ENCODE measurements around the gene GMPR.
A peak's percentile ranks its signal among the peaks of the same experiment; 100 is the strongest.

The GMPR gene

DNA sequence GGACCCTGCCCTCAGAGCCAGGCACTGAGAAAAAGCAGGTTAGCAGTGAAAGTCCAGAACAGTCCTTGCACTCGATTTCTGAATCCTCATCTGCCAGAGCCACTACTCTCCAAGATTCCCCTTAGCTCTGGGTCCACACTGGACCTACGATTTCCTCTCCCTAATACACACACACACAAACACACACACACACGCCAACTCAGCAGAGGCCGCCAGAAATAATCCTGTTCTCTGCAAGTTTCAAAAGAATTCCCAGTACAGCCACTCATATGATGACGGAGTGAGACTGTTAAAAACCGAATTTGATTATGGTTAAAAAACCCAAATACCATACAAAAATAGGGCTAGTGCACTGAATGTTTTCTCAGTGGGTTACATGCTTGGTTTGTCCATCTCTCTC, 90.8 kb downstream of the GMPR start:
- no peak for DNase-seq (ENCODE audit: low spot score)

DNA sequence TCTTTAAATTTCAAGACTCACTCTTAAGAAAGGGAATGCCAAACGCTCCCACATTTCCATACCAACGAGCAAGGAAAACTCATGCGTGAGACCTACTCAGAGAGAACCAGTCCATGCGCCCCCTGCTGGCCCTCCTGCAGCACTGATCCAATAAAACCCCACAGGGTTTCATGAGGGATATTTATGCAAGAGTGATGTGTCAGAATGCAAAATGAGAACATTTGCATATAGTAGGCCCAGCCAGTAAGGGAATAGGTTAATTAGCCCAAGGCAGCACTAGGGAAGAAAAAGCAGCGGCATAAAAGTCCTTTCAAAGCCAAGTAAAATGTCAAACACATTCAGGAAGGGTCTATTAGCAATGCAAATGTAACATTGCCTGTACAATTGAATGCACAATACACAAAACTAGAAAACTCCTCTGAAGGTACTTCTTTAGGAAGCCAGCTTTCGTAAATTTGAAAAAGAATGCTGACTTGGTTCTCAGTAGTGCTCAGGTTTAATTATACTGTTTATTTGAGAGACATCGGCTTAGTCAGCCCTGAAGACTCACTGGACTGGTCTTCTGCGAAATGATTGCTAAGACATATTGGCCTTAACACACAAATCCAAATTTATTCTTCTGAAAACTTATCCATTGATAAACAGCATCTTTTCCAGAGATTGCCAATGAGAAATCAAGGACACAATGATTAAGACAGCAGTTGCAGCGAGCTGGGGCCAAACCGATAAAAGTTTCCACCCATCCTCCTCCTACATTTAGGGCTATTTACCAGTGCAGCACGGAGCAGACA, 93.2 kb downstream of the GMPR start:
- peak; percentile 82 for DNase-seq (ENCODE audit: low spot score)

DNA sequence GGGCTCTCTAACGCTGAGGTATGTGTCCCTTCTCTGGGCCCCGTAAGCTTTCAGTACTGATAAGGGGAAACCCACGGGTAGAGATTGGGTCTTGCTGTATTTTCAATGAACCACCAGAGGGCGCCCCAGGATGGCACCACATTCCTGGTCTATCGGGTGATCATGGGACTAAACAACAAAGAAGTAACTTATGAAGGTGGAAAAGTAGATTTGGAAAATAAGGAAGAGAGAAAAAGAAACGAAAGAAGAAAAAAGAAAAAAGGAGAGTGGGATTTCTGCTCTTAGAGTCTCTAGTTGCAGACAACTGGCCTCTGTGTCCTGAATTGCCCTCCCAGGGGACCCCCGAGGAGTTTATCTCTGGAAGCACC, 93.8 kb downstream of the GMPR start:
- DNase-seq (ENCODE audit: low spot score): peak; percentile 90

DNA sequence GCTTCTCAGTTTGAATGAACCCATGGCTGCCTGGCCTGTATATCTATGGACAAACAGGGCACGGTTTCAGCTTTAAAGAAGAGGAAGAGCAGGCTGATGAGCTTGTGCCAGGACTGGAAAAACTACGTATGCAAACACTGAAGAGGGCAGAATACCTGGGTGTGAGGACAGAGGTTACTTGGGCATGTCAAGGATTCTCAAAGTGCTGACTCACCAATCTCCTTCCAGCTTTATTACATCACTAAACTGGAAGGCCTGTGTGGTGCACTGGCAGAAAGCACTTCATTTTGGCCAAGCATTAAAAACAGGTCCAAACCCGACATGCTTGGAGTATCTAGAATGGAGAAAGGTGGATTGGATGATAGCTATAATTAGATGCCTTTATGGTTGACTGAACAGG, 95.2 kb downstream of the GMPR start:
- DNase-seq (ENCODE audit: low spot score): peak; percentile 44

DNA sequence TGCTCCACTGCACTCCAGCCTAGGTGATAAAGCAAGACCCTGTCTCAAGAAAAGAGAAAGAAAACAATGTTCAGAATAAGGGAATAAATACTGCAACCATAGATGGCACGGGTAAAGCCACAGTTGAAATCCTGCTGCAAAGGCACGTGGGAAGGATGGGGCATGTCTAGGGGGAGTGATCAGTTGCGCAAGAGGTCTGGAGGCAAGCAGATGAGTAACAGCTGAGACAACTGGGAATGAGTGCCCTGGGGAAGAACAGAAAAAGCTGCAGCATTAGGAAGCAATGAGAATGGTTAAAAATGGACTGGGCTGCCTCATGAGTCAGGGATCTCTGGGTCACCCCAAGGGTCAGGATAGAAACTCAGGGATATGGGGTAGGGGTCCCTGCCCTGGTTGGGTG, 96.3 kb downstream of the GMPR start:
- DNase-seq (ENCODE audit: low spot score): no peak

DNA sequence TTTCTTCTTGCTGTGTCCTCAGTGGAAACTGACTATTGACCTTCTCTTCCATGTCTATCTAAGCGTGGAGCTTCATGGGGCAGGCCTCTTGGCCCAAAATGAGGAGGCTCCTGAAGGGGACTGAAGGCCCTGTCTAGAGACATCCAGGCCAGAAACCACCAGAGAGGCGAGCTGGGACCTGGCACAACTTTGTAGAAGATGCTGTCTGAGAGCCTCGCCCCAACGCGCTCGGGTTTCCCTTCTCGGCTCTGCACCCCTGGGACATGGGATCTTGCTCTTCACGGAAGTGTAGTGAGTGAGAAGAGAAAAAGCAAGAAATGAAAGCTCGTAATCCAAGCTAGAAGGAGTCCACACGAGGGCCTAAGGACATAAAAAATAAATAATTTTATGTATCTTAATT, 96.8 kb downstream of the GMPR start:
- DNase-seq (ENCODE audit: low spot score): no peak

DNA sequence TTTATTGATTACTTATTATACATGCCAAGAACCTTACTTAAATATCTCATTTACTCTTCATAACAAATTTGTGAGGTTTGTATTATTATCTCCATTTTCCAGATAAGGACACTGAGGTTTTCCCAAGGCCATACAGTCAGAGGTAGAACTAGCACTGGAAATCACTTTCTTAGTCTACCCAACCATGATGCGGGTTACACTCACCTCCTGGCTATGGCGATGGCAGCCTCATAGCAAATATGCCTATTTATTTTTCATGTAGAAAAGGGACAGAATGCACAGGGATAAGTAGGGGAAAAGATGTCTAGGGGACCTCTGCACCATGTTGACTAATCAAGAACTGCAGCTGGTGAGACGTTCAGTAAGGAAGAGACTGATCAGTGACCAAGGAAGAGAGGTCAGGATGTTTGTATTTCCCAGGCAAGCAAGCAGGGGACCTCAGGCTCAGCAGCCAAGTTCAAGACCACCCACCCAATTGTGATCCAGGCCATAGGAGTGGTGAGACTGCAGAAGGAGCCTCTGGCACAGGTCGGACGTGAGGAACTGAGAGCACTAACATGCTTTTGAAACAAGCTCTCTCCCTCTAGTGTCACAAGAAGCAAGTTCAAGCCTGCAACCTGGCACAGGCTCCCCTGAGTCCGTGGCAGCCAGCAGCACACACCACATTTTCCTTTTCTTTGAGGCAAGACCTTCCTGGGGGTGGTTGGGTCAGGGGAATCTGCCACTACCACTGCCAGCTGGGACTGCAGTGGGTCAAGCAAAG, 97.8 kb downstream of the GMPR start:
- DNase-seq (ENCODE audit: low spot score): no peak

DNA sequence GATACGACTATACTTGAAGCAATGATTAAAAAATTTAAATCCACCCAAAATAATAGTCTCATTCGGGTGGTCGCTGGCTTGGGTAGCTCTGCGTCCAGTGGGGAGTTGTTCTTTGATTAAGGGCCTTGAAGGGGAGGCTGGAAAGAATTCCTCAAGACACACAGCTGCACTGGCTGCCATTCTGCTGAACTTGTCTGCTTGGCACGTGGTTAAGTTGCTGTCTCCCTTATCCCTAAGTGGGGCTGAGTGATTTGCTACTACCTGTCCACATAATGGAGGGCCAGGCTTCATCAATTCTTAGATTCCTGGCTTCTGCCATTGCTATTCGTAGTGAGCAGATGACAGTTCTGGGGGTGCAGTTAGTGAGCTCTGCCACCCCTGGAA, 98.5 kb downstream of the GMPR start:
- DNase-seq (ENCODE audit: low spot score): no peak

DNA sequence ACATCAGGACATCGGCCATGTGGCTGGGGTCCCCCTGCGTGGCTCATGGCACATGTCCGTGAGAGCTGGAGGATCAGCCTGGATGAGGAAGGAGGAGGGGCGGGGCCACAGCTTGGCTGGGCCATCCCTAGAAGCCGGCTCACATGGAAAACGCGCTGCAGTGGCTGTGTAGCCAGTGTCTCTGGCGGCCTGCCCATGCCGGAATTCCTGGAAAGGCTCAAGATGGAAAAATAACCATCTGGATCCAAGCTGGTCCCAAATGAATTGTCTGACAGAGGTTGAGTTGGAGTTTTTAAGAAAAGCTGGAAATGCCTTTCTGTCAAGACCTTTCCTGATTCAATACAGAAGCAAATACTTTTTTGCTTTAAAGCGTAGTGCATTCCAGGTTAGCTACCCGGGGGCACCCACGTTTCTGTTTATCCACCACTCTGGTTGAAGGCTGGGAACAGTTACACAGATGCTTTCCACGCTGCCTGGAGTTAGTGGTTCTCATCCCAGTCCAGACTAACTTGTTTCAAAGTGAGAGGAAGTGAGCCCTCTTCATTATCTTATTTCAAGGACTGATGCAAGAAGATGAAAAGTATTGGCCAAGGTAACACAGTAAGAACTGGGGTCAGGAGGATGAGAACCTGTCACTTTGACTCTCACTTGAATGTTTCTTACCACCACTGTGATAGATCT, 99.0 kb downstream of the GMPR start:
- DNase-seq (ENCODE audit: low spot score): no peak

DNA sequence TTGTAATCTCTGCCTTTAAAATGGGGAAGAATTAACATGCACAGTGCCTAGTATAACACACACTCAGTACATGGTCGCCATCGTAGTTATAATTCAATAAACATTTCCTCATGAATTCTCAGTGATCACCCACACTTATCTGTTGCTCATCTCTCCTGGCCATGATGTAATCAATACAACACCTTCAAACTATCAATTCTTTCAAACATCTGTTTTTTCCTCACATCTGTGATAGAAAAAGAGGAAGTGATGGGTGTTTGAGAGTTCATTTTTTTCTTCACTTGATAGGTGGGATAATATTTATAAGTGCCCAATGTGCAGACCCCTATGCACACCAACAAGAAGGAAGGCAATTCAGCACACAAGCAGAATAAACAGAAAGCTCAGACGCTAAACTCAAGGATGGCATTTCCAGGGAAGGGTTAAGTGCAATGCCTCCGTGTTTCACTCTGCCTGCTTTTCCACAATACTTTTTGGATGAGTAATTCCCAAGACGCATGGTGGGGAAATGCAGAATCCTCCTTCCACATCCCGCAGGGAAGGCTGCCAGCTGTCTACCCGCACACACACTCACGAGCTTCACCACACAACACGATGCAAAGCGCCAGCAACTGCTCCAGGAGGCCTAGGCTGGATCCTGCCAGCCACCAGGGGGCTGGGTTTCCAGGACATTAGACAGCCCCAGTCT, 100.3 kb downstream of the GMPR start:
- no peak for DNase-seq (ENCODE audit: low spot score)

DNA sequence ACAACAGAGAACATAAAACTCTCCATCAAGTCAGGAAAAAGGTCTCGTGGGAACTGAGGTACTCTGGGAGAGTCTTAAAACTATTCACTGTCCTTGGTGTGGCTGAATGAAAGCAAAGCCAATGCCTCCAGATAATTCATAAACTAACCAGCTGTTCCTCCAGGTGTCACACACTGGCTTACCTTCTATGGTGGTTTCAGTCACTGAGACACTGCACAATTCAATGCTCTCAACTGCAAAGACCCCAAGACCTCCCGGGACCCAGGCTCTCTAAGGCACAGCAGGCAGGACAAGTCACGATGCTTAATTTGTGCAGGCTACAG, 100.8 kb downstream of the GMPR start:
- DNase-seq (ENCODE audit: low spot score): no peak

DNA sequence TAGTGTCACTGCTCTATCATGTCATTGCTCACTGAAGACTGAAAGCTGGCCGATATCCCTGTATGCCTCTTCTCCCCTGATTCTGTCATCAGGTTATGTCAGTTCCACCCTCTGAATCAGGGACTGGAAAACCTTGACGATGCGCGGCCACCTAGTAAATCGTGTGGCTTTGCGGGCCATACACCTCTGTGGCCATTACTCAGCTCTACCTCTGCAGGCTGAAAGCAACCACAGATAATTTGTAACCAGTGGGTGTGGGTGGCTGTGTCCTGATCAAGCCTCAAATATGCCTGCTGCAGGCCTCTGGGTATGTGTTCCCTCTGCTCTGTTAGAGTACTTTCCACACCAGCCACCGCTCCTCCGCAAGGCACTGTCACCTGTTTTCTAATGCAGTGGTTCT, 105.2 kb downstream of the GMPR start:
- no peak for DNase-seq (ENCODE audit: low spot score)

DNA sequence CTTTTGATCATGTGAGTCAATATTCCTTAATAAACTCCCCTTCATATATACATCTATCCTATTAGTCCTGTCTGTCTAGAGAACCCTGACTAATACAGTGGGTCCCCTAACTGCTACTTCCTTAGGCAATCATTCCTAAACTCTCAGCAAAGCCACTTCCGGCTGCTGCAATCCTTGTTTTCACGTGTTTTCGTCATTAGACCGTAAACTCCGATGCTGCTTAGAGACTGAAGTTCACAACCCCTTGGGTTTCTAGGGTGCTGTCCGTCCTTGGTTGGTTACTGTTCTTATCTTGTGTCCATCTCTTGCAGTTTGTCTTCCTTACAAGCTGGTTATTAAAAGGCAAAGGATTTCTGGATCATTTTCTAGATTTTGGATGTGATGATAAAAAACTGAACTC, 106.4 kb downstream of the GMPR start:
- DNase-seq (ENCODE audit: low spot score): no peak

Measured in hematopoietic multipotent progenitor cell treated with erythropoietin and hydrocortisone succinate and interleukin-3 and kit ligand, for 17 days (in vitro differentiated cells).